Raji (cell line): ENCODE measurements around the gene MX2.

Experiments used
- POLR2A ChIP-seq: IDR thresholded peaks from 2 replicates; pipeline ENCODE4 v1.6.1; 2011; ENCODE audit warnings: low read depth, low read length, control low read depth; ENCODE audit not compliant: insufficient read depth

Gene MX2

DNA sequence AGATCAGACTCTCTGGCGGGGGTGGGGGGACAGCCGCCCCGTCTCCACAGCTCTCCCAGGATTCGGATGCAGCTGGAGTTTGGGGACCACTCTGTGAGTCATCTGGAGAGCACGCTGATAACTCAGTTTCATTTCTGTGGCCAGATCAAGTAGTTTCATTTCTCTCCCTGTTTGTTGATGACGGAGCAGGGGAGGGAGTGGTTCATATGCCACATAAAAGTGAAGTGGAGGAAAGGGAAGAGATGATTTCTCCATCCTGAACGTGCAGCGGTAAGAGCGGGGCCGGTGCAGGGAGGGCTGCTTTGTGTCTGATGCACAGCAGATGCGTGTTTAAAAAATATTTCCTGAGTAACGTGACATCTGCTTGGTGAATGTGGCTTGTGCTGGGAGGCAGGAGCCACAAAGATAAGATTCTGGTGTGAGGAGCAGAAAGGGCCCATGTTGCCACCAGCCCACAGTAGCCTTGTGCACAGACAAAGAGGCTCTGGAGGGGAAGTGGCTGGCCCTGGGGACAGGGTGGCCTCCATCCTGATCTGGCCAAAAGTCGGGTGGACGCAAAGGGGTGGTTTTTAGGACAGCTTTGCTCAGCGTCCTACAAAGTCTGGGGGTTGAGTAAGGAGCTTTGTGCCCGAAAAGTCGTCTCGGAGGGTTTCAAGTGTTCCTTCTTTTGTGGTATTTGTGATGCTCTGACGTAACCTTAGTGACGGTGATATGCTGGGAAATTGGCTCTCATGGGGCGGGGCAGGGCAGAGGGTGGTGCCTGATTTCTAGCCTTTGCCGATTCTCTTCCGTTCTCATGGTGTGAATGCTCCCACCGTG lies at the start of gene MX2:
TSS of gene MX2 (plus strand) at position 242 of the 819 bp plus-strand sequence. CDS start 14,880 bp downstream, outside the sequence.
- TF ChIP-seq POLR2A = no peak

DNA sequence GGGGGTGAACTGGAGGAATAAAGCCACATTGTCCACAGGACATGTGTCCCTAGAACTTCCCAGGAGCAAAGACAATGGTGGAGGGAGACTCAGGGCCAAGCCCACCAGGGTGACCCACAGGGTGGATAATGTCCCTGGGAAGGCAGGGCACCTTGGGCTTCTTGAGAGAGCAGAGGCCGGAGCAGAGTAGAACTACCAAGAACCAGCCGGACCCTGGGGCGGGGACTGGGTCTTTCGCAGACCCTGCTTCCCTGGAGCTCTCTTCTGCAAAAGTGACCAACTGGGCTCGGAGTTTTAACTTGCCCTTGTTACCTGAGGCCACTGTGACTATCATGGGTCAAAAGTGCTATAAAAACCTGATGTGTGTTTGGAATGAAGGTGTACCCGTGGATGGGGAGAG lies 46.1 kb upstream of the MX2 start:
- no peak for TF ChIP-seq POLR2A

DNA sequence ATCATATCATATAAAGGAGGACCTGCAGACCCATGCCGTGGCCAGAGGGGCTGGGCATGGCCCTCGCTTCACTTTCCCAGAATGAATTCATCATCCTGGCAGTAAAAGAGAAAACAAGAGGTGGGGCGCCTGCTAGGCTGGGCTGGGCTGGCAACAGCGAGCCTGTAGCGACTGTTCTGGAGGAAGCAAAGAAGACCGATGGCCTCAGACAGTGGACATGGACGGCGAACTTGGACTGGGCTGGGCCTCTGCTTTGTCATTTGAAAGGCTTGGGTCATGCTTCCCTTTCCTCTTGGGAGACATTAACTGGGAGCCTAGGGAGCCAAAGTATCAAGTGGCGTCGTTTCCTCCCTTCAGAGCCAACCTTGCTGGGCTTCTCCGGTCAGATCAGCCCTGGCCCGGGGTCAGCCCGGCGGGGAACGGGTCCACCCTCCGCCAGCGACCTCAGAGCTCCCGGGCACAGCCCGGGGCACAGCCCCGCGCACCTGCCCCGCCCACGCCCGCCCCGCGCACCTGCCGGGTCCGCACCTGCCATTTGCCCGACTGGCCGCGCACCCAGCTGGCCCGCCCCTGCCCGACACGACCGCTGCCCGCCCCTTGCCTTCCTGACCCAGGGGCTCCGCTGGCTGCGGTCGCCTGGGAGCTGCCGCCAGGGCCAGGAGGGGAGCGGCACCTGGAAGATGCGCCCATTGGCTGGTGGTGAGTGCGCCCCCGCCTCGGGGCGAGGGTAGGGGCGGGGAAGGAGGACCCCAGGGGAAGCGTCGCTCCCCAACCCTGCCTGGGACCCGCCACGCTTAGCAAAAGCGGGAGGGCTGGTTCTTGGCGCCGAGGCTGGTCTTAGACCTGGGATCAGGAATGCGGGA lies 45.4 kb upstream of the MX2 start, which contains the start of gene FAM3B:
TSS of gene FAM3B (plus strand) at position 602 of the 863 bp plus-strand sequence. CDS start at position 681, 79 bp downstream.
- TF ChIP-seq POLR2A = no peak

GRCh38 chr21:41317063-41317392 lies 44.8 kb upstream of the MX2 start:
- no peak for TF ChIP-seq POLR2A

DNA sequence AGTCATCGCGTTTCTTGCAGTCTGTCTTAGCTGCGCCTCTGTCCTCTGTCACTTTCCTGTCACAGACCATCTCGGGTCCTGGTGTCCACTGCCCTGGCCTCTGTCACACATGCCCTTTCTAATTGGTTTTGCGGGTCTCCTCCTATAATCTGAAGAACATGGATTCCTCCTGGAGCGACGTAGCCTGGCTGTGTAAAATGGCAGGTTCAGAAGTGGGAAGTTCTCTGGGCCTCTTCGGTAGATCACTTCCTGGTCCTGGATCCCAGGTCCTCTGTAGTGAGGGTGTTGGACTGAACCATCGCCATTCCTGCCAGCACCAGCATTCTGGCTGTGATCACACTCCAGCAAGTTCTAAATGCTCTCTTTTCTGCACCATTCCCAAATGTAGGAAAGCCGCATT lies 44.4 kb upstream of the MX2 start:
- no peak for TF ChIP-seq POLR2A

GRCh38 chr21:41318218-41318617 lies 43.6 kb upstream of the MX2 start:
- no peak for TF ChIP-seq POLR2A

GRCh38 chr21:41319273-41319672 lies 42.6 kb upstream of the MX2 start:
- no peak for TF ChIP-seq POLR2A

DNA sequence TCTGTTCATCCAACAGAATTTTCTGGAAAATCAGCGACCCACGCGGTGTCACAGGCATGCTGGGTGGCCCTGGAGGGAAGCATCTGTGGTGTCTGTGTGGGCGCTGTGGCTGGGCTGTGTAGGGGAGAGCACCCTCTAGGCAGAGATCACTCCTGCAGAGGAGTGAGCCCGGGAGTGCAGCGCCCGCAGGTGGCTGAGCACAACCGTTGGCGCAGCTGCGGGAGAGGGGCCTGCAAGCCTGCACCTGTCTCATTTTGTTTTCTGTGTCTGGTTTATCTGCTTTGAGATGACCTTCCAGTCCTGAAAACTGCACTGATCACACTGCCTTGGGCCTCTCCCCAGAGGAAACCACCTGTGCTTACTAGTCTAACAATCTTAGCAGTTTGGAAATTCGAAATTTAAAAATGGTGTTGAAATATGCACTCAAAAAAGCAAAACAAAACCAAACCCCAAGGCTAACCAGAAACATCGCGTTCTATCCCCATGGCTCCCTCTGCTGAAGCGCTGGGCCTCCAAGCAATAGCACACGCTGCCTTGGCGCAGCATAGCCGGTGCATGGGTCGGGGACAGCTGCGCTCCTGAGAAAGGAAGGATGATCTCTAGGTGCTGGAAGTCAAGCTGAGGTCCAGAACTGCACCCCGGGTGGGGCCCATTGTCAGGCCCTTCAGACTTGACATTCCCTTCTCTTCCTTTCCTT lies 40.5 kb upstream of the MX2 start:
- no peak for TF ChIP-seq POLR2A

DNA sequence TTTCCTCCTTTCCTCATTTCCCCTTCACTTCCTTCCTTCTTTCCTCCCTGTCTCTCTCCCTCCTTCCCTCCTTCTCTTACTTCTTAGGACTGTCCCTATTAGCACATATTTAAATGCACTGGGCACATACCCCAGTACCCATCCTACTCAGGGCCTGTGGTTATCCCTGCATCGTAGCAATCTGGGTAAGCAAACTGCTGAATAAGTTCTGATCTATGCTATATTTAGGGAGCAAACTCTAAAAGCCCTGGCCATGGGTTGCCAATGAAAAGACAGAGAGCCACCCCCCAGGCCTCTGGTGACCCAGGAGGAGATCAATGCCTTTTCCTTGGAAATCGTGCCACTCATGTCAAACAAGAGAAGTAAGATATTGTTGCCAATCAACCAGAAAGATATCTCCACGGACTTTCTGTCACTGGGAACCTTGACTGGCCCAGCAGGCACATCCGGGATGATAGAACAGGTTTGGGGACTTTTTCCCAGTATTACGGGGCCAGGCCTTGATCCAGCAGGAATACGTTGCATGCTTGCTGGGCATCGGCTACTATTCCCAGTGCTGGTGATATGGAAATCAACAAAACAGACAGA lies 39.8 kb upstream of the MX2 start:
- TF ChIP-seq POLR2A = no peak

GRCh38 chr21:41322496-41323382 lies 39.1 kb upstream of the MX2 start:
- no peak for TF ChIP-seq POLR2A

DNA sequence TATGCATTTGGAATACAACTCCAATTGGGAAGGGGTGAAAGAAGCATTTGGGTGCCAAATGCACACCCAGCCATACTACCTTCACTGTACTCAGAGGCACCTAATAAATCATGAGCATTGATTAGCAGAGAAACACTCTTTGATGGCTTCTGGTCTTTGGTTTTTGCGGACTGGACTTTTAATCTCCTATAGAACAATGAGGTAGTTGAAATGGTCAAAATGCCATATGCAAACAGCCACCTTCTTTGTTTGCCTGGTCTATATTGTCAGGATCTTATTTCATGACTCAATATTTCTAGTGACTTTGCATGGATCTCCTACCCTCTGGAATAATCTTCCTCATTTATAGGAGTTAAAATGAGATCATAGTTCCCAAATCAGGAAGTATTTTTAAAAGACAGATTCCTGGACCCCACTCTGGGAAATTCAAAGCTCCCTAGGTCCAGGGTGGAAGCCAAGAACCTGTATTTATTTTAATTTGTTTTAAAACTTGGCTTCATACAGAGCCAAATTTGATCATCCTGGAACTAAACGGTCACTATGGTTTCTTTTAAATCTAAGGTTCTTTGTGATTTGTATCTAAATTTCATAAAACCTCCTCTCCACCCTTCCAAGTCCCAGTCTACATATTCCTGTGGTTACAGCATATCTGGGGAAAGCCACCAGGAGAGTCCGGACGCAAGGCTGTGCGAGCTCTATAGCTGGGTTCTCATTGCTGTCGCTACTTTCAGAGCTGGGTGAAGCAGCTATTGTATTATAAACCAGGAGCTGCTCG lies 36.5 kb upstream of the MX2 start:
- TF ChIP-seq POLR2A = no peak

DNA sequence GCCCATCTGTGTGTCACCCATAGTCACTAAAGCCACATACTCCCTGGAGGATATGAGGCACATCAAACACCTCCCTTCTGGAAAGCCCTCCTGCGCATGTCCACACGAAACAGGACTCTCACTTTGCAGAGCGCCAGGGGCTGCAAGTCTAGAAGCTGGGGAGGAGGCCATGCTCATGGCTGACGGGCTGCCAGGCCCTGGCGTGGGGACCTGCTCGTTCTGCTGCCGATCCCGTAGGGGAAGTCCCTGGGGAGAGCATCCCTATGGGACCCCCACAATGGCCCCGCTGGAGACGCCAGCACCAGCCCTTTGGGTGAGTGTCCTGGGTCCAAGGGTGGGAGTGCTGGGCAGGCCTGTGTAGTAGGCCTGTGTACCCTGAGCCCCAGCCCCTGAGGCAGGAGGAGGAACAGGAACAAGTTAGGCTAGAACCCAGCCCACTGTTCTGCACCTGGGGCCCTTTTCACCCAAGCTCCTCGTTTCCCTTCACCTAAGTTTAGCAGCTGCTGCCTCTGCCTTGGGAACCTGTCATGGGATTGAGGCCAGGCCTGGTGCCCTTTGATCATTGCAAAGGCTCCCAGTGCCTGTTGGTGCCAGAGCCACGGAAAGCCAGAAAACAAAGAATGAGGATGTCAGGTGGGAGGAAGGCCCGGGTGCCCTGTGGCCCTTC lies 35.3 kb upstream of the MX2 start:
- TF ChIP-seq POLR2A = no peak

GRCh38 chr21:41327753-41328152 lies 34.1 kb upstream of the MX2 start:
- TF ChIP-seq POLR2A = no peak
